ENCODE measurements around the gene NOLC1. TPM values are rescaled to one million over a fixed set of nuclear protein-coding genes. Genes with fewer than 3 reads are reported as not detected.

NOLC1 gene
- total and polyA plus RNA-seq, 10 of the 15 experiments (the other 5 are each of a cell fraction or from before 2014, with no cell fraction given) = 91.7 to 244 (median 128) TPM

GRCh38 chr10:102114861-102115618 is 37.1 kb upstream of the NOLC1 start (continued):
- TF ChIP-seq BCLAF1 (IDR thresholded peaks at IDR 0.05) (no peak), PAX8 (IDR thresholded peaks at IDR 0.05) (no peak), E4F1 (IDR thresholded peaks at IDR 0.05; ENCODE audit: borderline replicate concordance, partially characterized antibody) (no peak), ATF7 (IDR thresholded peaks at IDR 0.05; ENCODE audit: low read depth) (no peak), NFXL1 (IDR thresholded peaks at IDR 0.05; ENCODE audit: borderline replicate concordance) (no peak), SMAD5 (IDR thresholded peaks at IDR 0.05; ENCODE audit: low read depth) (peak; percentile 64; the same call in 1 of the 2 replicates), PBX3 (IDR thresholded peaks at IDR 0.05; ENCODE audit: insufficient replicate concordance, low read depth, low read length) (no peak), TCF7 (IDR thresholded peaks at IDR 0.05; ENCODE audit: borderline replicate concordance) (no peak), NR2F1 (conservative IDR thresholded peaks at IDR 0.05) (no peak), FOXM1 (IDR thresholded peaks at IDR 0.05; ENCODE audit: low read depth, low read length) (no peak), MLLT1 (IDR thresholded peaks at IDR 0.05) (0 out of 2 replicates have a peak, but pooled peaks have one; percentile 12), BHLHE40 (IDR thresholded peaks at IDR 0.05; ENCODE audit: borderline replicate concordance in 1 of 2, low read depth in 2 of 2, low read length in 1 of 2) (no peak), ATF3 (IDR thresholded peaks at IDR 0.05; ENCODE audit: borderline replicate concordance, extremely low read depth, low read depth, low read length) (no peak), BMI1 (IDR thresholded peaks at IDR 0.05; ENCODE audit: borderline replicate concordance) (no peak), MEF2B (IDR thresholded peaks at IDR 0.05; ENCODE audit: partially characterized antibody, poor library complexity, severe bottlenecking) (no peak), PKNOX1 (IDR thresholded peaks at IDR 0.05) (peak; percentile 10; the same call in 1 of the 2 replicates), RELA (IDR thresholded peaks at IDR 0.05; ENCODE audit: borderline replicate concordance, partially characterized antibody) (no peak), RCOR1 (conservative IDR thresholded peaks at IDR 0.05; ENCODE audit: low read depth, low read length) (no peak), POLR2AphosphoS2 (IDR thresholded peaks at IDR 0.05; ENCODE audit: low read depth, low read length) (peak; percentile 60; the same call in 1 of the 2 replicates)
